Left renal cortex interstitium (tissue), 4 donors: Measurements from ENCODE around the gene MYCBP2. TPM values are rescaled to one million over a fixed set of nuclear protein-coding genes. Genes with fewer than 3 reads are reported as not detected.
"Not testable (repeated sequence)": the region's sequence is repeated elsewhere in the genome, so short reads cannot be mapped to it uniquely, and the experiment has no call there.

Source experiments
- DNase-seq, 4 donors: peaks; one replicate each; pipeline ENCODE4 v3.0.0-alpha.2; 2013; ENCODE audit warnings: low read depth in 4 of 4, low spot score in 2 of 4, missing footprints in 1 of 4
- polyA plus RNA-seq, 4 donors: library from polyadenylated mRNA; unstranded; fragments of 120-200 nt; gene quantifications; one replicate each; pipeline ENCODE4 v1.2.1, GENCODE V29; 2013; ENCODE audit not compliant: insufficient read length in 4 of 4

The MYCBP2 gene
- polyA plus RNA-seq, 4 donors = 51.8 to 69.2 (median 66.6) TPM

- no peak for DNase-seq
These were observed 107.5 kb downstream of the MYCBP2 start for GRCh38 chr13:77219401-77219800.

GRCh38 chr13:77218274-77218673 lies 108.6 kb downstream of the MYCBP2 start:
- no peak for DNase-seq

GRCh38 chr13:77215543-77215942 lies 111.4 kb downstream of the MYCBP2 start:
- no peak for DNase-seq

GRCh38 chr13:77213644-77214043 lies 113.2 kb downstream of the MYCBP2 start:
- DNase-seq = no peak

GRCh38 chr13:77207943-77208342 lies 119.0 kb downstream of the MYCBP2 start:
- DNase-seq = no peak

- DNase-seq = not testable (repeated sequence)
These were observed 127.9 kb downstream of the MYCBP2 start for GRCh38 chr13:77198995-77199394.

GRCh38 chr13:77196052-77196618 lies 130.8 kb downstream of the MYCBP2 start:
- DNase-seq = no peak

GRCh38 chr13:77190349-77190958 lies 136.4 kb downstream of the MYCBP2 start:
- DNase-seq = no peak

- DNase-seq = no peak
These were observed 141.2 kb downstream of the MYCBP2 start for GRCh38 chr13:77185721-77186120.

GRCh38 chr13:77184455-77184854 lies 142.4 kb downstream of the MYCBP2 start:
- no peak for DNase-seq

GRCh38 chr13:77180011-77180410 lies 146.9 kb downstream of the MYCBP2 start:
- no peak for DNase-seq

- DNase-seq = no peak
These were observed 149.2 kb downstream of the MYCBP2 start for GRCh38 chr13:77177646-77178045.

- DNase-seq = no peak
These were observed 150.5 kb downstream of the MYCBP2 start for GRCh38 chr13:77176350-77176749.

- DNase-seq = no peak
These were observed 154.2 kb downstream of the MYCBP2 start for GRCh38 chr13:77172650-77173049.

GRCh38 chr13:77171451-77171850 lies 155.4 kb downstream of the MYCBP2 start:
- DNase-seq = no peak

GRCh38 chr13:77168237-77168636 lies 158.7 kb downstream of the MYCBP2 start:
- no peak for DNase-seq

- DNase-seq = no peak
These were observed 176.2 kb downstream of the MYCBP2 start for GRCh38 chr13:77150651-77151050.

GRCh38 chr13:77143431-77143830 lies 183.5 kb downstream of the MYCBP2 start:
- no peak for DNase-seq

GRCh38 chr13:77139306-77139705 lies 187.6 kb downstream of the MYCBP2 start:
- no peak for DNase-seq

GRCh38 chr13:77138813-77139212 lies 188.1 kb downstream of the MYCBP2 start:
- DNase-seq = no peak

- DNase-seq = no peak
These were observed 189.9 kb downstream of the MYCBP2 start for GRCh38 chr13:77136902-77137420.

GRCh38 chr13:77124423-77124822 lies 202.5 kb downstream of the MYCBP2 start:
- no peak for DNase-seq
